Vagina (tissue), 2 donors: Measurements from ENCODE around the gene ZNF516.

Source experiments
- CTCF ChIP-seq, 3 experiments: fragments of 450-650 bp in 2 of 3; fragments of 200-600 bp in 1 of 3; sonication (generic) in 1 of 3; IDR thresholded peaks; one replicate each; pipeline ENCODE4 v1.5.1; 2017 to 2019; ENCODE audit warnings: antibody characterized with exemption in 3 of 3, mild to moderate bottlenecking in 2 of 3, moderate library complexity in 2 of 3
- POLR2A ChIP-seq, 2 donors: fragments of 450-650 bp; IDR thresholded peaks; one replicate each; pipeline ENCODE4 v1.6.1; 2017; ENCODE audit warnings: antibody characterized with exemption in 2 of 2, mild to moderate bottlenecking in 2 of 2, moderate library complexity in 2 of 2
- POLR2AphosphoS5 ChIP-seq, 2 donors: sonication (generic); formaldehyde crosslinking; IDR thresholded peaks; one replicate each; pipeline ENCODE4 v1.9.0; 2017; ENCODE audit warnings: antibody characterized with exemption in 2 of 2, mild to moderate bottlenecking in 2 of 2, low read depth in 1 of 2; ENCODE audit not compliant: insufficient read depth in 1 of 2

- TF ChIP-seq POLR2A (IDR thresholded peaks at IDR 0.05) (no peak), CTCF (IDR thresholded peaks at IDR 0.05) (no peak), POLR2AphosphoS5 (IDR thresholded peaks at IDR 0.05; ENCODE audit: insufficient read depth in 1 of 2, low read depth in 1 of 2) (no peak)
Observed at GRCh38 chr18:76507830-76508385, 12.9 kb upstream of the ZNF516 start.
